Kasumi-1 (cell line): ENCODE data around the gene NUP50.
A peak's percentile ranks its signal among the peaks of the same experiment; 100 is the strongest.

Experiments
- DNase-seq, 2 experiments: peaks; one replicate each; lab custom pipeline; 2025; lab: John Stamatoyannopoulos, UW

NUP50 gene

GRCh38 chr22:45230026-45230721, 66.4 kb downstream of the NUP50 start:
- DNase-seq = no peak

GRCh38 chr22:45231293-45231692, 67.6 kb downstream of the NUP50 start:
- no peak for DNase-seq

GRCh38 chr22:45233386-45233785, 69.7 kb downstream of the NUP50 start:
- DNase-seq = no peak

- DNase-seq = no peak
Measured at GRCh38 chr22:45233827-45234226, 70.1 kb downstream of the NUP50 start.

GRCh38 chr22:45235101-45235777, 71.5 kb downstream of the NUP50 start:
- DNase-seq = peak; percentile 90 to 93

- DNase-seq = no peak
Measured at GRCh38 chr22:45235851-45236342, 72.2 kb downstream of the NUP50 start.

- no peak for DNase-seq
Measured at GRCh38 chr22:45237065-45237990, 73.6 kb downstream of the NUP50 start.
